ENCODE measurements around the gene PRKCH.

GRCh38 chr14:61533513-61534255, 212.3 kb downstream of the PRKCH start:
- TF ChIP-seq POLR2A (IDR thresholded peaks at IDR 0.05) (no peak), CTCF (IDR thresholded peaks at IDR 0.05) (no peak)

Measured in breast epithelium (tissue), 3 donors.